WTC11 (cell line): ENCODE measurements around the gene NCBP1. TPM values are rescaled to one million over a fixed set of nuclear protein-coding genes. Genes with fewer than 3 reads are reported as not detected.

Experiments used
- ATAC-seq: fragments of 200-7000 bp; cut with Tn5 transposase; 2 replicates; pipeline ENCODE4 v1.10.0; 2021; ENCODE audit warnings: mild to moderate bottlenecking, moderate library complexity
- CTCF ChIA-PET: fragments of 300-600 bp; sonication (Branson Sonifier 250); formaldehyde crosslinking; loops from one replicate; lab custom pipeline; 2021; ENCODE audit warnings: antibody characterized with exemption; lab: Charles Lee
- POLR2A ChIA-PET: fragments of 350-600 bp; sonication (Branson Sonifier 250); formaldehyde crosslinking; loops from one replicate; lab custom pipeline; 2021; ENCODE audit warnings: antibody characterized with exemption; lab: Charles Lee
- DNase-seq: peaks from one replicate; pipeline ENCODE4 v3.0.0; 2021; ENCODE audit warnings: low spot score
- H3K27ac Mint-ChIP-seq: 2 replicates; pipeline ENCODE4 v1.8.0; 2021; ENCODE audit warnings: mixed read lengths
- H3K27me3 Mint-ChIP-seq: 2 replicates; pipeline ENCODE4 v1.8.0; 2021; ENCODE audit warnings: low read depth, mild to moderate bottlenecking, moderate library complexity, mixed read lengths
- H3K36me3 Mint-ChIP-seq: 2 replicates; pipeline ENCODE4 v1.8.0; 2021; ENCODE audit warnings: mixed read lengths
- H3K4me1 Mint-ChIP-seq: 2 replicates; pipeline ENCODE4 v1.8.0; 2022; ENCODE audit warnings: mixed read lengths
- H3K4me3 Mint-ChIP-seq: 2 replicates; pipeline ENCODE4 v1.8.0; 2021; ENCODE audit warnings: mild to moderate bottlenecking, moderate library complexity, mixed read lengths
- H3K9me3 Mint-ChIP-seq: 2 replicates; pipeline ENCODE4 v1.8.0; 2021; ENCODE audit warnings: mixed read lengths
- CREB1 ChIP-seq: sonication (generic); formaldehyde crosslinking; IDR thresholded peaks from 2 replicates; pipeline ENCODE4 v1.8.0; 2023; ENCODE audit warnings: mild to moderate bottlenecking, missing genetic modification reagents
- KAT7 ChIP-seq: sonication (generic); formaldehyde crosslinking; IDR thresholded peaks from 2 replicates; pipeline ENCODE4 v1.8.1; 2023; ENCODE audit warnings: missing genetic modification reagents, mild to moderate bottlenecking, borderline replicate concordance
- NR3C1 ChIP-seq: sonication (generic); formaldehyde crosslinking; conservative IDR thresholded peaks from 2 replicates; pipeline ENCODE4 v1.8.1; 2023; ENCODE audit warnings: low read depth, mild to moderate bottlenecking, missing genetic modification reagents
- ZBTB21 ChIP-seq: sonication (generic); formaldehyde crosslinking; IDR thresholded peaks from 2 replicates; pipeline ENCODE4 v1.8.1; 2023; ENCODE audit warnings: mild to moderate bottlenecking, missing genetic modification reagents, borderline replicate concordance
- ZNF396 ChIP-seq: fragments of 250-450 bp; sonication (Bioruptor Pico); IDR thresholded peaks from 2 replicates; pipeline ENCODE4 v1.8.0; 2021; ENCODE audit warnings: mild to moderate bottlenecking, moderate library complexity, borderline replicate concordance
- total RNA-seq: library from RNA; stranded (reverse); gene quantifications from 3 replicates; pipeline ENCODE4 v1.2.3, GENCODE V29; 2021
- TF ChIP-seq, protein P1 (sequence below): sonication (generic); formaldehyde crosslinking; IDR thresholded peaks from 2 replicates; pipeline ENCODE4 v1.8.0; 2022; ENCODE audit warnings: missing genetic modification reagents
- TF ChIP-seq, protein P2 (sequence below): fragments of 250-450 bp; sonication (Bioruptor Pico); IDR thresholded peaks from 2 replicates; pipeline ENCODE4 v1.9.0; 2021; ENCODE audit warnings: mild to moderate bottlenecking
- TF ChIP-seq, protein P3 (sequence below): sonication (generic); formaldehyde crosslinking; IDR thresholded peaks from 2 replicates; pipeline ENCODE4 v1.8.1; 2023; ENCODE audit warnings: mild to moderate bottlenecking, moderate library complexity, missing genetic modification reagents
- TF ChIP-seq, protein P4 (sequence below): sonication (generic); formaldehyde crosslinking; IDR thresholded peaks from 2 replicates; pipeline ENCODE4 v1.8.0; 2023; ENCODE audit warnings: missing genetic modification reagents, mild to moderate bottlenecking, borderline replicate concordance
- TF ChIP-seq, protein P5 (sequence below): sonication (generic); formaldehyde crosslinking; IDR thresholded peaks from 2 replicates; pipeline ENCODE4 v1.8.1; 2022; ENCODE audit warnings: low read depth, missing genetic modification reagents, borderline replicate concordance
- TF ChIP-seq, protein P6 (sequence below): fragments of 250-450 bp; sonication (Bioruptor Pico); IDR thresholded peaks from 2 replicates; pipeline ENCODE4 v2.1.2; 2022; ENCODE audit warnings: mild to moderate bottlenecking, moderate library complexity

NCBP1 gene
- total RNA-seq, 1 experiment from 2014 or later = 61.1 TPM

DNA sequence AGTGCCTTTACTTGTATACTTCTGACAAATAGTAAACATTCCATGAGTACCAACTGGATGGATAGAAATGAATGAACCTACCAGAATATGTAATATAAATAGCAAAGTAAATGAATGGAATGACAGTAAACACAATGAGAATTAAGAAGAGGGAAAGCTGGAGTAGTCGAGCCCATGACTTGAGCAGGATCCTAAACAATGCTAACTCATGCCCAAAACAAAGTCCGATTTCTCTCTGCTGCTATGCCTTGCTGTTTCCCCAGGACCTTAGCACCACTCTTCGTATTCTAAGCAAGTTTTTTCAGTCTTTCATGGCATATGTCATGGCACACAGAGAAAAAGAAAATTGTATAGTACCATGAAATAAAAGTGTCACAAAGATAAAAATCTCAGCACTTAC is 61.8 kb downstream of the NCBP1 start (continued):
- no peak for TF ChIP-seq ZNF396 (CRISPR knock-in tag)
- TF ChIP-seq KAT7 = no peak

DNA sequence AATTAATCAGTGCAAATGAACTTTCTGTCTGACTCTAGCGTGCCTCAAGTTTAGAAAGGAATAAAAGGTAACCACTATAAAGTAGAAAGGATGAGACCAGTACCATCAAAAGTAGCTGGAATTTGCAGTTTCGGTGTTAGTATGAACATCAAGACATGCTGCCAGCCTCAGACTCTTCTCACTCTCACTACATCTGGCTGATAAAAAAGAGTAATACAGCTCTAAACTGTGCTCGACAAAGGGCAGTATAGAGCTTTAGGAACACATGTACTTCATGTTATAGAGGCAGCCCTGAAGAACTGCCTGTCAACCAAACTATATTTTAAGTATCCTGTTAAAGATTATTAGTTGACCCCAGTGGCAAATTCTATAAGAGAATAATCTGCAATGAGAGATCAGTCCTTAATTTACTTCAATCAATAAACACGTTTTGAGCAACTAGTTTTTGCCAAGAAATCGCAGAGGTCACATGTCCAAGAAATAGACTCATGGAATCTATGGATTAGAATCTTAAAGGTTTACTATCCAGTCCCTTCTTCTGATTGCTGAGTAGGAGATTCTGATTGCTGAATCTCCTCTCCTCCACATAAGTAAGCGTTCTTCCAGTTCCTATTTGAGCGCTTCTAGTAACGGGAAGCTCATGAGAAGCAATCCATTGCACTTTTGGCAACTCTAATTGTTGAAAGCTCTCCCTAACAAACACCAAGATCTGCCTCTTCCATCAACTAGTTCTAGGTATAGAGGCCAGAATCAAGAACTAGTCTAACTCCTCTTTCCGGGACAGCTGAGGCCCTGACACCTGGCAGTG is 62.6 kb downstream of the NCBP1 start:
- ChIA-PET CTCF (interaction anchor here (0.6 to 2.3 kb wide), 6 partner anchors 16 to 339 kb away, joined by 3 to 8 read pairs (median 5); no protein-coding TSS in a partner anchor), POLR2A (no interaction called here)
- DNase-seq (no peak), ATAC-seq (no peak)
- Mint-ChIP-seq H3K27ac (no peak overlapping the region), H3K9me3 (no peaks in the 10 kb centered on the region), H3K36me3 (no peaks in the 10 kb centered on the region), H3K4me1 (peaks cover 18% of the 10 kb centered on the region), H3K27me3 (peaks cover 46% of the 10 kb centered on the region), H3K4me3 (peak overlapping the region; percentile 78)
- TF ChIP-seq CREB1 (no peak), KAT7 (no peak), NR3C1 (CRISPR knock-in tag) (no peak), ZBTB21 (CRISPR knock-in tag) (no peak)
- TF ChIP-seq, protein P1, sequence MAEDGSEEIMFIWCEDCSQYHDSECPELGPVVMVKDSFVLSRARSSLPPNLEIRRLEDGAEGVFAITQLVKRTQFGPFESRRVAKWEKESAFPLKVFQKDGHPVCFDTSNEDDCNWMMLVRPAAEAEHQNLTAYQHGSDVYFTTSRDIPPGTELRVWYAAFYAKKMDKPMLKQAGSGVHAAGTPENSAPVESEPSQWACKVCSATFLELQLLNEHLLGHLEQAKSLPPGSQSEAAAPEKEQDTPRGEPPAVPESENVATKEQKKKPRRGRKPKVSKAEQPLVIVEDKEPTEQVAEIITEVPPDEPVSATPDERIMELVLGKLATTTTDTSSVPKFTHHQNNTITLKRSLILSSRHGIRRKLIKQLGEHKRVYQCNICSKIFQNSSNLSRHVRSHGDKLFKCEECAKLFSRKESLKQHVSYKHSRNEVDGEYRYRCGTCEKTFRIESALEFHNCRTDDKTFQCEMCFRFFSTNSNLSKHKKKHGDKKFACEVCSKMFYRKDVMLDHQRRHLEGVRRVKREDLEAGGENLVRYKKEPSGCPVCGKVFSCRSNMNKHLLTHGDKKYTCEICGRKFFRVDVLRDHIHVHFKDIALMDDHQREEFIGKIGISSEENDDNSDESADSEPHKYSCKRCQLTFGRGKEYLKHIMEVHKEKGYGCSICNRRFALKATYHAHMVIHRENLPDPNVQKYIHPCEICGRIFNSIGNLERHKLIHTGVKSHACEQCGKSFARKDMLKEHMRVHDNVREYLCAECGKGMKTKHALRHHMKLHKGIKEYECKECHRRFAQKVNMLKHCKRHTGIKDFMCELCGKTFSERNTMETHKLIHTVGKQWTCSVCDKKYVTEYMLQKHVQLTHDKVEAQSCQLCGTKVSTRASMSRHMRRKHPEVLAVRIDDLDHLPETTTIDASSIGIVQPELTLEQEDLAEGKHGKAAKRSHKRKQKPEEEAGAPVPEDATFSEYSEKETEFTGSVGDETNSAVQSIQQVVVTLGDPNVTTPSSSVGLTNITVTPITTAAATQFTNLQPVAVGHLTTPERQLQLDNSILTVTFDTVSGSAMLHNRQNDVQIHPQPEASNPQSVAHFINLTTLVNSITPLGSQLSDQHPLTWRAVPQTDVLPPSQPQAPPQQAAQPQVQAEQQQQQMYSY (CRISPR knock-in tag) = no peak
- TF ChIP-seq, protein P2, sequence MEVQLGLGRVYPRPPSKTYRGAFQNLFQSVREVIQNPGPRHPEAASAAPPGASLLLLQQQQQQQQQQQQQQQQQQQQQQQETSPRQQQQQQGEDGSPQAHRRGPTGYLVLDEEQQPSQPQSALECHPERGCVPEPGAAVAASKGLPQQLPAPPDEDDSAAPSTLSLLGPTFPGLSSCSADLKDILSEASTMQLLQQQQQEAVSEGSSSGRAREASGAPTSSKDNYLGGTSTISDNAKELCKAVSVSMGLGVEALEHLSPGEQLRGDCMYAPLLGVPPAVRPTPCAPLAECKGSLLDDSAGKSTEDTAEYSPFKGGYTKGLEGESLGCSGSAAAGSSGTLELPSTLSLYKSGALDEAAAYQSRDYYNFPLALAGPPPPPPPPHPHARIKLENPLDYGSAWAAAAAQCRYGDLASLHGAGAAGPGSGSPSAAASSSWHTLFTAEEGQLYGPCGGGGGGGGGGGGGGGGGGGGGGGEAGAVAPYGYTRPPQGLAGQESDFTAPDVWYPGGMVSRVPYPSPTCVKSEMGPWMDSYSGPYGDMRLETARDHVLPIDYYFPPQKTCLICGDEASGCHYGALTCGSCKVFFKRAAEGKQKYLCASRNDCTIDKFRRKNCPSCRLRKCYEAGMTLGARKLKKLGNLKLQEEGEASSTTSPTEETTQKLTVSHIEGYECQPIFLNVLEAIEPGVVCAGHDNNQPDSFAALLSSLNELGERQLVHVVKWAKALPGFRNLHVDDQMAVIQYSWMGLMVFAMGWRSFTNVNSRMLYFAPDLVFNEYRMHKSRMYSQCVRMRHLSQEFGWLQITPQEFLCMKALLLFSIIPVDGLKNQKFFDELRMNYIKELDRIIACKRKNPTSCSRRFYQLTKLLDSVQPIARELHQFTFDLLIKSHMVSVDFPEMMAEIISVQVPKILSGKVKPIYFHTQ = no peak
- TF ChIP-seq, protein P3, sequence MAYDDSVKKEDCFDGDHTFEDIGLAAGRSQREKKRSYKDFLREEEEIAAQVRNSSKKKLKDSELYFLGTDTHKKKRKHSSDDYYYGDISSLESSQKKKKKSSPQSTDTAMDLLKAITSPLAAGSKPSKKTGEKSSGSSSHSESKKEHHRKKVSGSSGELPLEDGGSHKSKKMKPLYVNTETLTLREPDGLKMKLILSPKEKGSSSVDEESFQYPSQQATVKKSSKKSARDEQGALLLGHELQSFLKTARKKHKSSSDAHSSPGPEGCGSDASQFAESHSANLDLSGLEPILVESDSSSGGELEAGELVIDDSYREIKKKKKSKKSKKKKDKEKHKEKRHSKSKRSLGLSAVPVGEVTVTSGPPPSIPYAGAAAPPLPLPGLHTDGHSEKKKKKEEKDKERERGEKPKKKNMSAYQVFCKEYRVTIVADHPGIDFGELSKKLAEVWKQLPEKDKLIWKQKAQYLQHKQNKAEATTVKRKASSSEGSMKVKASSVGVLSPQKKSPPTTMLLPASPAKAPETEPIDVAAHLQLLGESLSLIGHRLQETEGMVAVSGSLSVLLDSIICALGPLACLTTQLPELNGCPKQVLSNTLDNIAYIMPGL (CRISPR knock-in tag) = no peak
- TF ChIP-seq, protein P4, sequence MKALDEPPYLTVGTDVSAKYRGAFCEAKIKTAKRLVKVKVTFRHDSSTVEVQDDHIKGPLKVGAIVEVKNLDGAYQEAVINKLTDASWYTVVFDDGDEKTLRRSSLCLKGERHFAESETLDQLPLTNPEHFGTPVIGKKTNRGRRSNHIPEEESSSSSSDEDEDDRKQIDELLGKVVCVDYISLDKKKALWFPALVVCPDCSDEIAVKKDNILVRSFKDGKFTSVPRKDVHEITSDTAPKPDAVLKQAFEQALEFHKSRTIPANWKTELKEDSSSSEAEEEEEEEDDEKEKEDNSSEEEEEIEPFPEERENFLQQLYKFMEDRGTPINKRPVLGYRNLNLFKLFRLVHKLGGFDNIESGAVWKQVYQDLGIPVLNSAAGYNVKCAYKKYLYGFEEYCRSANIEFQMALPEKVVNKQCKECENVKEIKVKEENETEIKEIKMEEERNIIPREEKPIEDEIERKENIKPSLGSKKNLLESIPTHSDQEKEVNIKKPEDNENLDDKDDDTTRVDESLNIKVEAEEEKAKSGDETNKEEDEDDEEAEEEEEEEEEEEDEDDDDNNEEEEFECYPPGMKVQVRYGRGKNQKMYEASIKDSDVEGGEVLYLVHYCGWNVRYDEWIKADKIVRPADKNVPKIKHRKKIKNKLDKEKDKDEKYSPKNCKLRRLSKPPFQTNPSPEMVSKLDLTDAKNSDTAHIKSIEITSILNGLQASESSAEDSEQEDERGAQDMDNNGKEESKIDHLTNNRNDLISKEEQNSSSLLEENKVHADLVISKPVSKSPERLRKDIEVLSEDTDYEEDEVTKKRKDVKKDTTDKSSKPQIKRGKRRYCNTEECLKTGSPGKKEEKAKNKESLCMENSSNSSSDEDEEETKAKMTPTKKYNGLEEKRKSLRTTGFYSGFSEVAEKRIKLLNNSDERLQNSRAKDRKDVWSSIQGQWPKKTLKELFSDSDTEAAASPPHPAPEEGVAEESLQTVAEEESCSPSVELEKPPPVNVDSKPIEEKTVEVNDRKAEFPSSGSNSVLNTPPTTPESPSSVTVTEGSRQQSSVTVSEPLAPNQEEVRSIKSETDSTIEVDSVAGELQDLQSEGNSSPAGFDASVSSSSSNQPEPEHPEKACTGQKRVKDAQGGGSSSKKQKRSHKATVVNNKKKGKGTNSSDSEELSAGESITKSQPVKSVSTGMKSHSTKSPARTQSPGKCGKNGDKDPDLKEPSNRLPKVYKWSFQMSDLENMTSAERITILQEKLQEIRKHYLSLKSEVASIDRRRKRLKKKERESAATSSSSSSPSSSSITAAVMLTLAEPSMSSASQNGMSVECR (CRISPR knock-in tag) = no peak
- TF ChIP-seq, protein P5, sequence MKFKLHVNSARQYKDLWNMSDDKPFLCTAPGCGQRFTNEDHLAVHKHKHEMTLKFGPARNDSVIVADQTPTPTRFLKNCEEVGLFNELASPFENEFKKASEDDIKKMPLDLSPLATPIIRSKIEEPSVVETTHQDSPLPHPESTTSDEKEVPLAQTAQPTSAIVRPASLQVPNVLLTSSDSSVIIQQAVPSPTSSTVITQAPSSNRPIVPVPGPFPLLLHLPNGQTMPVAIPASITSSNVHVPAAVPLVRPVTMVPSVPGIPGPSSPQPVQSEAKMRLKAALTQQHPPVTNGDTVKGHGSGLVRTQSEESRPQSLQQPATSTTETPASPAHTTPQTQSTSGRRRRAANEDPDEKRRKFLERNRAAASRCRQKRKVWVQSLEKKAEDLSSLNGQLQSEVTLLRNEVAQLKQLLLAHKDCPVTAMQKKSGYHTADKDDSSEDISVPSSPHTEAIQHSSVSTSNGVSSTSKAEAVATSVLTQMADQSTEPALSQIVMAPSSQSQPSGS (CRISPR knock-in tag) = no peak
- TF ChIP-seq, protein P6, sequence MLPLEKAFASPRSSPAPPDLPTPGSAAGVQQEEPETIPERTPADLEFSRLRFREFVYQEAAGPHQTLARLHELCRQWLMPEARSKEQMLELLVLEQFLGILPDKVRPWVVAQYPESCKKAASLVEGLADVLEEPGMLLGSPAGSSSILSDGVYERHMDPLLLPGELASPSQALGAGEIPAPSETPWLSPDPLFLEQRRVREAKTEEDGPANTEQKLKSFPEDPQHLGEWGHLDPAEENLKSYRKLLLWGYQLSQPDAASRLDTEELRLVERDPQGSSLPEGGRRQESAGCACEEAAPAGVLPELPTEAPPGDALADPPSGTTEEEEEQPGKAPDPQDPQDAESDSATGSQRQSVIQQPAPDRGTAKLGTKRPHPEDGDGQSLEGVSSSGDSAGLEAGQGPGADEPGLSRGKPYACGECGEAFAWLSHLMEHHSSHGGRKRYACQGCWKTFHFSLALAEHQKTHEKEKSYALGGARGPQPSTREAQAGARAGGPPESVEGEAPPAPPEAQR (CRISPR knock-in tag) = no peak
